Measurements from ENCODE around the gene HOPX. TPM values are rescaled to one million over a fixed set of nuclear protein-coding genes. Genes with fewer than 3 reads are reported as not detected.

The HOPX gene
- total RNA-seq, 1 experiment from 2014 or later = not detected

DNA sequence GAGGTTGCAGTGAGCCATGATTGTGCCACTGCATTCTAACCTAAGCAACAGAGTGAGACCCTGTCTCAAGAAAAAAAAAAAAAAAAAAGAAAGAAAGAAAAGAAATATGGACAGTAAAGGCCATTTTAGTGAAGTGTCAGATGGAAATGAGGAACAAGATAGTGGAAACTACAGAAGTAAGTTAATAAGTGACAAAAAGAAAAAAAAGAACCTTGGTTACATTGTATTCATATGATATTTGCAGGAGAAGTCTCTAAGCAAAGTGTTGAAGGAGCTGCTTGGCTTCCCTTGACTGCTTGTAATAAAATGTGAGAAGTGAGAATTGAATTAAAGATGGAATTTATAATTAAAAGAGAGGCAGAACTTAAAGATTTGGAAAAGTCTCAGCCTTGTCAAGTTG, 73.2 kb downstream of the HOPX start:
- Histone ChIP-seq H3K27me3 (ENCODE audit: insufficient read depth, low read length) (peaks cover 41% of the 10 kb centered on the region), H3K23me2 (ENCODE audit: insufficient read length, low read depth, low read length, poor library complexity, severe bottlenecking) (no peaks in the 10 kb centered on the region), H2BK15ac (ENCODE audit: low read depth, low read length) (no peak overlapping the region), H2AFZ (ENCODE audit: low read length) (no peak overlapping the region), H3K18ac (ENCODE audit: insufficient read length, low read depth, low read length) (no peak overlapping the region), H3K4ac (ENCODE audit: low read depth, low read length) (no peak overlapping the region), H4K5ac (ENCODE audit: insufficient read length, low read depth, low read length) (no peak overlapping the region), H3K14ac (ENCODE audit: insufficient read depth, low read length) (no peak overlapping the region), H3K9me3 (ENCODE audit: control insufficient read depth, low read depth, low read length) (no peaks in the 10 kb centered on the region), H3K79me2 (ENCODE audit: insufficient read depth, low read length) (no peaks in the 10 kb centered on the region), H2BK20ac (ENCODE audit: low read depth, low read length, poor library complexity, severe bottlenecking) (no peak overlapping the region), H3K23ac (ENCODE audit: insufficient read length, low read depth, low read length) (no peak overlapping the region), H4K20me1 (ENCODE audit: control insufficient read depth, insufficient read depth, insufficient read length) (peaks cover 2% of the 10 kb centered on the region), H3T11ph (ENCODE audit: low read length) (no peak overlapping the region), H4K8ac (replicated peaks; ENCODE audit: insufficient read length, low read depth, low read length) (no peak overlapping the region), H3K9ac (ENCODE audit: extremely low read depth, insufficient read length, low read length) (no peak overlapping the region), H2BK12ac (ENCODE audit: insufficient read length, low read depth, low read length) (no peak overlapping the region), H2BK5ac (ENCODE audit: insufficient read length, low read length) (no peak overlapping the region), H3K79me1 (ENCODE audit: insufficient read depth, low read depth, low read length, poor library complexity, severe bottlenecking) (no peaks in the 10 kb centered on the region), H2AK5ac (ENCODE audit: insufficient read length, low read length) (no peak overlapping the region), H3K4me2 (ENCODE audit: insufficient read depth, insufficient read length, low read length) (no peak overlapping the region), H3K27ac (ENCODE audit: insufficient read length, low read depth, low read length) (no peak overlapping the region), H3K4me1 (ENCODE audit: insufficient read depth, low read length) (peaks cover 4% of the 10 kb centered on the region; the same call in 1 of the 2 replicates), H4K91ac (ENCODE audit: insufficient read length, low read depth, low read length) (no peak overlapping the region), H2BK120ac (ENCODE audit: low read depth, low read length, poor library complexity, severe bottlenecking) (no peak overlapping the region), H3K56ac (ENCODE audit: insufficient read length, low read depth, low read length) (no peak overlapping the region)
- Mint-ChIP-seq H3K27me3 (ENCODE audit: low read depth) (peaks cover 92% of the 10 kb centered on the region), H3K9me3 (peaks cover 0 to 3% of the 10 kb centered on the region in 2 experiments; a peak in 1 of 5 replicates), H3K4me1 (peaks cover 49 to 54% of the 10 kb centered on the region in 2 experiments), H3K27ac (no peak overlapping the region), H3K36me3 (ENCODE audit: insufficient read depth in 1 of 3, low read depth in 3 of 3) (peaks cover 0 to 6% (median 0%) of the 10 kb centered on the region in 3 experiments; a peak in 2 of 7 replicates), H3K4me3 (no peak overlapping the region)
- DNase-seq = no peak
- TF ChIP-seq, protein P1, sequence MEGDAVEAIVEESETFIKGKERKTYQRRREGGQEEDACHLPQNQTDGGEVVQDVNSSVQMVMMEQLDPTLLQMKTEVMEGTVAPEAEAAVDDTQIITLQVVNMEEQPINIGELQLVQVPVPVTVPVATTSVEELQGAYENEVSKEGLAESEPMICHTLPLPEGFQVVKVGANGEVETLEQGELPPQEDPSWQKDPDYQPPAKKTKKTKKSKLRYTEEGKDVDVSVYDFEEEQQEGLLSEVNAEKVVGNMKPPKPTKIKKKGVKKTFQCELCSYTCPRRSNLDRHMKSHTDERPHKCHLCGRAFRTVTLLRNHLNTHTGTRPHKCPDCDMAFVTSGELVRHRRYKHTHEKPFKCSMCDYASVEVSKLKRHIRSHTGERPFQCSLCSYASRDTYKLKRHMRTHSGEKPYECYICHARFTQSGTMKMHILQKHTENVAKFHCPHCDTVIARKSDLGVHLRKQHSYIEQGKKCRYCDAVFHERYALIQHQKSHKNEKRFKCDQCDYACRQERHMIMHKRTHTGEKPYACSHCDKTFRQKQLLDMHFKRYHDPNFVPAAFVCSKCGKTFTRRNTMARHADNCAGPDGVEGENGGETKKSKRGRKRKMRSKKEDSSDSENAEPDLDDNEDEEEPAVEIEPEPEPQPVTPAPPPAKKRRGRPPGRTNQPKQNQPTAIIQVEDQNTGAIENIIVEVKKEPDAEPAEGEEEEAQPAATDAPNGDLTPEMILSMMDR (conservative IDR thresholded peaks at IDR 0.05) = no peak
